ENCODE results near the gene COX19. TPM values are rescaled to one million over a fixed set of nuclear protein-coding genes. Genes with fewer than 3 reads are reported as not detected.

COX19 gene
- total and polyA plus RNA-seq, 2 donors (not counting 3 experiments of a cell fraction or from before 2014, with no cell fraction given) = 6.8 to 10.6 TPM

- H3K36me3 ChIP-seq (ENCODE audit: control insufficient read depth in 2 of 2, extremely low read depth in 1 of 2, insufficient read depth in 2 of 2, low read length in 2 of 2) = no peaks in the 10 kb centered on the region
- no peaks in the 10 kb centered on the region for H3K79me2 ChIP-seq (ENCODE audit: control insufficient read depth, insufficient read depth, low read length)
- H3K9me1 ChIP-seq (replicated peaks; ENCODE audit: control insufficient read depth, extremely low read depth, insufficient read depth, low read length) = no peaks in the 10 kb centered on the region
- dilution Hi-C loops (cut with MboI; ENCODE audit: extremely low pct_ligation_motif_present, low sequenced_read_pairs) (no loop called here), intact Hi-C loops (cut with micrococcal nuclease) (no loop called here)
- H4K20me1 ChIP-seq (replicated peaks; ENCODE audit: control insufficient read depth, extremely low read depth, insufficient read depth, low read length) = no peaks in the 10 kb centered on the region
- H3K9me3 ChIP-seq (replicated peaks; ENCODE audit: control insufficient read depth, insufficient read depth, low read length) = no peaks in the 10 kb centered on the region
- H3K4me1 ChIP-seq (ENCODE audit: control insufficient read depth, extremely low read depth, insufficient read depth, low read length) = peaks cover 11% of the 10 kb centered on the region
- TF ChIP-seq JUN (IDR thresholded peaks at IDR 0.05; ENCODE audit: borderline replicate concordance, insufficient read depth, insufficient read length, low read depth) (no peak), GATA2 (IDR thresholded peaks at IDR 0.05; ENCODE audit: insufficient read depth, insufficient read length, low read depth, low read length) (no peak), EZH2 (IDR thresholded peaks at IDR 0.05; ENCODE audit: borderline replicate concordance, low read depth, low read length, severe bottlenecking) (no peak), MAX (IDR thresholded peaks at IDR 0.05; ENCODE audit: insufficient read depth, insufficient read length) (no peak), POLR2AphosphoS5 (IDR thresholded peaks at IDR 0.05; ENCODE audit: insufficient read depth, low read depth, low read length) (no peak), POLR2A (IDR thresholded peaks at IDR 0.05; ENCODE audit: low read depth, low read length) (no peak), MYC (IDR thresholded peaks at IDR 0.05; ENCODE audit: low read depth, low read length) (no peak), FOS (IDR thresholded peaks at IDR 0.05; ENCODE audit: borderline replicate concordance, insufficient read depth, low read length) (no peak), CTCF (IDR thresholded peaks at IDR 0.05; ENCODE audit: extremely low read depth in 1 of 2, insufficient read depth in 1 of 2, low read depth in 1 of 2, low read length in 2 of 2) (no peak)
- BruUV-seq (replicated peaks) = no TSS peak
- ChIA-PET CTCF (no interaction called here), POLR2A (no interaction called here)
- no peak overlapping the region for H3K4me3 ChIP-seq (replicated peaks in 1 of 3; ENCODE audit: insufficient read depth in 1 of 3, low read depth in 1 of 3, low read length in 3 of 3)
- no peak overlapping the region for H3K9ac ChIP-seq (replicated peaks; ENCODE audit: extremely low read depth, insufficient read depth, low read length)
- H3K27me3 ChIP-seq (ENCODE audit: control insufficient read depth in 2 of 2, insufficient read depth in 2 of 2, low read length in 2 of 2) = no peaks in the 10 kb centered on the region
- H3K4me2 ChIP-seq (ENCODE audit: insufficient read depth, low read length) = no peak overlapping the region
- no peak overlapping the region for H3K27ac ChIP-seq (ENCODE audit: insufficient read depth, low read depth, low read length)
- FAIRE-seq (no peak), DNase-seq (ENCODE audit: low read depth, low spot score) (no peak)
- no peak overlapping the region for H2AFZ ChIP-seq (ENCODE audit: low read depth, low read length)
These were observed 56.3 kb downstream of the COX19 start for GRCh38 chr7:919114-919442.
